Measurements from ENCODE around the gene SIAH1.
A peak's percentile ranks its signal among the peaks of the same experiment; 100 is the strongest.
"Not testable (repeated sequence)": the region's sequence is repeated elsewhere in the genome, so short reads cannot be mapped to it uniquely, and the experiment has no call there.

The SIAH1 gene

DNA sequence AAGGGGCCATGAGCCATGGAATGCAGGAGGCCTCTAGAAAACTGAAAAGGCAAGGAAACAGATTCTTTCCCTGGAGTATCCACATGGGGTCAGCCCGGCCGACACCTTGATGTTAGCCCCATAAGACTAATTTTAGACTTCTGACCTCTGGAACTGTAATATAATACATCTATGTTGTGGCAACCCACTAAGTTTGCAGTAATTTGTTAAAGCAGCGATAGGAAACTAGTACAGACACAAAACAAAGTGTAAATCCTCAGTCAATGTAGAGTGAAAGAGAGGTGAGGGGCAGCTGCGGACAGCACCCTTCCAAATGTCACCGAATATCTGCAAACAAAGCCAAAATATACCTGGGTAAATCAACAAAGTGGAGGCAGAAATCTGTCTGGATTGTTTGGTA is 7.2 kb upstream of the SIAH1 start:
- DNase-seq, result no peak

- no peak for DNase-seq
Measured at GRCh38 chr16:48386559-48387312, 1.5 kb upstream of the SIAH1 start.

DNA sequence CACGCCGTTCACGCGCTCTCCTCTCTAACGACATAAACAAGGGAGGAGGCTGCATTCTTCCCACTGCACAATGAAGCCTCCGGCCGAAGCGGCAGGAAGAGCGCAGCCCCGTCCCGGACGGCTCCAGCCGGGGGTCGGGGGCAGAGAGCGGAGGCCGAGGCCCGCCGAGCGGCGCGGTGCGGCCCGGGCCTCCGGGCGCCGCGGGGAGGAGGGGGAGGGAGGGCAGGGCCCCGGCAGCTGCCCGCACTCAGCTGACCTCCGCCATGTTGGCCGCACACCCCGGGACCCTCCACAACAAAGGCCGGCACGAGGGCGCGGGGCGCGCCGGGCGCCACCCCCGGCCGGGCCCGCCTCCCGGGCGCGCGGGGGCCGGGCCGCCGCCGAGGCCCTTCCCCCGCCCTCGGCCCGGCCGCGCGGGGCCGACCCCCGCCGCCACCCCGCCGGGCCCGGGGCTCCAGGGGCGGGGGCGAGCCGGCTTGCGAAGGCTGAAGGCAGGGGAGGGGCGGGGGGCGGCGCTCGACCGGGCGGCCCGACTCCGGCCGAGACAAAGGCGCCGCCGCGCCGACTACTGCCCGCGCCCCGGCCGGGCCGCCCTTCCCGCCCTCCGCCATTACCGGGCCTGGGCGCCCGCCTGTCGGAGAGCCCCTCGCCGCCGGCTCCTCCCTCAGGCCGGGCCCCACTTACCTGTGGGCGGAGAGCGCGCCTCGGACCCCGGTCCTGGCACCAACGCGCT is 527 bp downstream of the SIAH1 start:
- no peak for DNase-seq

GRCh38 chr16:48383877-48384519 is 1.2 kb downstream of the SIAH1 start:
- no peak for DNase-seq

DNA sequence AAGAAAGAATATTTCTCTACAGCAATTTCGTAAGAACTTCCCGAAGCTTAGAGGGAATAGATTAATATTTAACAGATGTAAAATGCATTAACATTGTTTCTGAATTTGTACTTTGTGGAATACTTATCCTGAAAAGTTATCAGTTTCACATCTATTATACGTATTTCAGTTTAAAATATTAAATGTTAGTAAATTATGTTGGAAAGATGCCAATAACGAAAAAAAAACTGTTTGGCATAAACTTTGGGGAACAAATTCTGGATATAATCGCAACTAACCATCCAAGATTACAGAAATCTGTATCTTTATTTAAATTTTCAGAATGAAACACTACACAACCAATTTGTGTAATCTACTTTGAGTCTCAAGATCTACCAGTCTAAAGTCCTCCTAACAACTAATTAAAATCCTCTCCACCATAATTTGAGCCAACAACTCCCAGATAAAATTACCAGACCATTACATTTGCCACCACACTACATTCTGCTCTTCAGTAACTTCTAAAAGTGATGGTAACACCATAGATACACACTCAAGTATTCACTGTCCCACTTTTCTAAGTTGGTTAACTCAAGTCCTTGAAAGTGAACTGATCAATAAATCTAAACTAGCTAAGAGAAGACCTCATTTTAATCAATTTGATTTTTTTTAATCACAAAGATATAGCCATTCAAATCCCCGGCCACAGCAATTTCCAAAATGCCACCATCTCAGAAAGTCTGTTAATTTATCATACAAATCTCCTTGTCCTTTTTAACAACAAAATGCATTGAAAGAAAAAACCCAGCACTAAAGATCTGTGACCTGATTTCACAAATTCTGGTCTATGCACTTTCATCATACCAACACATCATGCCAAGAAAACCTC is 2.0 kb downstream of the SIAH1 start:
- DNase-seq, result no peak

- DNase-seq, result no peak
Measured at GRCh38 chr16:48382131-48382530, 3.1 kb downstream of the SIAH1 start.

GRCh38 chr16:48381201-48381600 is 4.0 kb downstream of the SIAH1 start:
- DNase-seq, result no peak

GRCh38 chr16:48378836-48379235 is 6.4 kb downstream of the SIAH1 start:
- no peak for DNase-seq

DNA sequence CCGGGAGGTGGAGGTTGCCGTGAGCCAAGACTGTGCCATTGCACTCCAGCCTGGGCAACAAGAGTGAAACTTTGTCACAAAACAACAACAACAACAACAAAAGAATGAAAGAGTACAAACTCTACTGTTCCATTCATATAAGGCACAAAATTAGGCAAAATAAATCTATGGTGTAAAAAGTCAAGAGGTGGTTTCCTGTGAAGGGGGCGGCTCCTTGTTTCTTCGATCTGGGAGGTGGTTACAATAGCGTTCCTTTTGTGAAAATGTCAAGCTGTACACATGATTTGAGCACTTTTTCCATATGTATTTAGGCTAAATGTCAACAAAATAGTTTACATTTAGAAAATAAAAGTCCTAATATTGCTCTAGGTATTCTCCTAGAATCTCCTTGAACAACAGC is 6.9 kb downstream of the SIAH1 start:
- DNase-seq, result no peak

- not testable (repeated sequence) for DNase-seq
Measured at GRCh38 chr16:48377301-48377700, 7.9 kb downstream of the SIAH1 start.

DNA sequence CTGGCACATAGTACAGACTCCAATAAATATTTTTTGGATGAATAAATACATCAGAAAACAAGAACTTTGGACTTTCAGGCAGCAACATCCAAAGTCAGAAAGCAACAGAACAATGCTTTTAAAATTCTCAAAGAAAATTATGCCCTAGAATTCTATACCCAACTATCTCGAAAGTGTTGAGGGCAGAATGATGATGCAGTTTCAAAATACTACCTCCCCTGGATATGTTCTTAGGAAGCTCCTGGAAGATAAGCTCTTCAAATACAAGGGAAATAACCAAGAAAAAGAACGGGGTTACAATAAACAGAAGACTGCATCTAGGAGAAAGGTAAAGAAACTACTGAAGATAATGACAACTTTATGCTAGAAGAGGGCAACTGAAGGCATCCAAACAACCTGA is 11.0 kb downstream of the SIAH1 start:
- no peak for DNase-seq

DNA sequence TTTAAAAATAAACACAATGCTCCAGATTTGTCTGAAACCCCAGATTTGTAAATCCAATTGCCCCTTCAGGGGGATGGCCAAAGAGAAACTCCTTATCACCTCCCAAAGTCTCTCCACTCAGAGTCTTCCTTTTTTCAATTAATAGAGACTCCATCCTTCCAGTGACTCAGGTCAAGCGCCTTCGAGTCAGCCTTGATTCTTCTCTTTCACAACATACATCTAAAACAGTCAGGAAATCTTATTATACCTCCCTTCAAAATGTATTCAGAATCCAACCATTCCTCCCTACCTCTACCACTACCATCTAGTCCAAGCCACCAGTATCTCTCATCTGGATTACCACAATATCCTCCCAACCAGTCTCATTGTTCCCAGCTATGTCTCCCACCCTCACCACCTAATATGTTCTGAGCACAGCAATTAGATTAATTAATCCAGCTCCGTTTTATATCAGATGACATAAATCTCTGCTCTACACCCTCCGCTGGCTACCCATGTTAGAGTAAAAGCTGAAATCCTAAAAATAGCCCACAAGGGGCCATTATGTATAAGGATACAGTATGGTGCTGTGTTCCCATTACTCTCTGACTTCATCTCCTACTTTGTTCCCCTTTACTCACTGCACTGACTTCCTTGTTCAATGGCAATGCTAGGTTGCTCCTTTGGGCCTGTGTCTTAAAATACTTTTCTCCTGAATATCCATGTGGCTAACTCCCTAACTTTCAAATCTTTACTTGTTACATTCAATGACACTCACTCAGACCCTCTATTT is 11.8 kb downstream of the SIAH1 start:
- DNase-seq, result no peak

- no peak for DNase-seq
Measured at GRCh38 chr16:48372744-48373143, 12.5 kb downstream of the SIAH1 start.

GRCh38 chr16:48371393-48371780 is 13.8 kb downstream of the SIAH1 start:
- no peak for DNase-seq

GRCh38 chr16:48370668-48371392 is 14.4 kb downstream of the SIAH1 start:
- not testable (repeated sequence) for DNase-seq

- DNase-seq, result no peak
Measured at GRCh38 chr16:48370229-48370628, 15.0 kb downstream of the SIAH1 start.

GRCh38 chr16:48369765-48370164 is 15.4 kb downstream of the SIAH1 start:
- DNase-seq, result no peak

GRCh38 chr16:48367441-48368049 is 17.7 kb downstream of the SIAH1 start:
- DNase-seq, result no peak

GRCh38 chr16:48366165-48367093 is 18.8 kb downstream of the SIAH1 start:
- no peak for DNase-seq

- peak; percentile 67 for DNase-seq
Measured at GRCh38 chr16:48365601-48366164, 19.5 kb downstream of the SIAH1 start.

Data from activated T-cell treated with anti-CD3 and anti-CD28 coated beads for 4 hours (primary cell).